Endothelial cell of umbilical vein (primary cell): ENCODE data around the gene RETREG2.

ENCODE experiments used
- CTCF ChIP-seq, 2 donors: IDR thresholded peaks; 1 replicate in 1 of 2; 2 replicates in 1 of 2; pipeline ENCODE4 v1.5.1; 2011; ENCODE audit warnings: low read length in 2 of 2, mild to moderate bottlenecking in 2 of 2, moderate library complexity in 2 of 2, control low read depth in 1 of 2, inconsistent platforms in 1 of 2, low read depth in 1 of 2; ENCODE audit not compliant: insufficient read depth in 1 of 2; ENCODE audit errors: extremely low read depth in 1 of 2
- EZH2 ChIP-seq: IDR thresholded peaks from 2 replicates; pipeline ENCODE4 v1.6.1; 2012; ENCODE audit warnings: borderline replicate concordance, low read depth, mild to moderate bottlenecking, moderate library complexity, low read length, inconsistent platforms; ENCODE audit not compliant: severe bottlenecking
- FOS ChIP-seq: IDR thresholded peaks from 2 replicates; pipeline ENCODE4 v1.6.1; 2011; ENCODE audit warnings: mild to moderate bottlenecking, low read length, moderate library complexity, borderline replicate concordance; ENCODE audit not compliant: insufficient read depth
- POLR2A ChIP-seq: IDR thresholded peaks from 2 replicates; pipeline ENCODE4 v1.6.1; 2012; ENCODE audit warnings: low read depth, mild to moderate bottlenecking, control low read depth, low read length
- POLR2AphosphoS5 ChIP-seq: IDR thresholded peaks from 2 replicates; pipeline ENCODE4 v1.6.1; 2012; ENCODE audit warnings: low read depth, mild to moderate bottlenecking, control low read depth, low read length, moderate library complexity; ENCODE audit not compliant: insufficient read depth
- TF ChIP-seq, protein P1 (sequence below): IDR thresholded peaks from 2 replicates; pipeline ENCODE4 v1.6.1; 2011; ENCODE audit not compliant: insufficient read depth, insufficient read length

- TF ChIP-seq FOS (no peak), CTCF (IDR thresholded peaks at IDR 0.05; ENCODE audit: extremely low read depth in 1 of 2, insufficient read depth in 1 of 2, low read depth in 1 of 2, low read length in 2 of 2) (no peak), POLR2AphosphoS5 (no peak), EZH2 (no peak), POLR2A (no peak)
- TF ChIP-seq, protein P1, sequence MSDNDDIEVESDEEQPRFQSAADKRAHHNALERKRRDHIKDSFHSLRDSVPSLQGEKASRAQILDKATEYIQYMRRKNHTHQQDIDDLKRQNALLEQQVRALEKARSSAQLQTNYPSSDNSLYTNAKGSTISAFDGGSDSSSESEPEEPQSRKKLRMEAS: no peak
These were observed 45.9 kb downstream of the RETREG2 start for GRCh38 chr2:219223831-219224610.
